ENCODE results near the gene ENKUR. TPM values are rescaled to one million over a fixed set of nuclear protein-coding genes. Genes with fewer than 3 reads are reported as not detected.

ENKUR gene
- total RNA-seq, 1 donor from 2014 or later: 6.5 TPM

DNA sequence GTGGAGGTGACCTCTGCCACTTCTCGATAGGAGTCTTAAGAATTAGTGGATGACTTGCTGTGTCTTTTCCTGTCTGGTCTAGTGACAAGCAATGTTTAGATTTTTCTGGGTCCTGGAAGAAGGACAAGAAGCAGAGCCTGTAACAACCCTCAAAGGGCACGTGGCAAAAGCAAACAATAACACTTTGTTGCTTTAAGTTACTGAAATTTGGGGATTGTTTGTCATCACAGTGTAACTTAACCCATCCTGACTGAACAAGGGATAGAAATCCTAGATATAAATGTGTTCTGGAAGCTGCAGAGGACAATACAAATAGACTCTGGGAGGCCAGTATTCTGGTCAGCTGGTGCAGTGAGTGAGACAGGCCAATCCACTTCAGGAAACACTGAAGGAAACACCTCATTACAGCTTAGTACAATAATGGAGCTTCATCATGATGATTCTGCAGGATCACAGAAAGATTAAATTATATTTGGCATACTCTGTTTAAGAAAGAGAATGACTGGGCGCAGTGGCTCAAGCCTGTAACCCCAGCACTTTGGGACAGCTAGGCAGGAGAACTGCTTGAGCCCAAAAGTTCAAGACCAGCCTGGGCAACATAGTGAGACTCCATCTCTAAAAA is 23.3 kb downstream of the ENKUR start:
- intact Hi-C loops (cut with DNase I): no loop called here
- DNase-seq: no peak
- H3K4me1 ChIP-seq: no peaks in the 10 kb centered on the region
- H3K4me3 ChIP-seq: no peak overlapping the region
- no peak for ATAC-seq
- TF ChIP-seq, protein P1, sequence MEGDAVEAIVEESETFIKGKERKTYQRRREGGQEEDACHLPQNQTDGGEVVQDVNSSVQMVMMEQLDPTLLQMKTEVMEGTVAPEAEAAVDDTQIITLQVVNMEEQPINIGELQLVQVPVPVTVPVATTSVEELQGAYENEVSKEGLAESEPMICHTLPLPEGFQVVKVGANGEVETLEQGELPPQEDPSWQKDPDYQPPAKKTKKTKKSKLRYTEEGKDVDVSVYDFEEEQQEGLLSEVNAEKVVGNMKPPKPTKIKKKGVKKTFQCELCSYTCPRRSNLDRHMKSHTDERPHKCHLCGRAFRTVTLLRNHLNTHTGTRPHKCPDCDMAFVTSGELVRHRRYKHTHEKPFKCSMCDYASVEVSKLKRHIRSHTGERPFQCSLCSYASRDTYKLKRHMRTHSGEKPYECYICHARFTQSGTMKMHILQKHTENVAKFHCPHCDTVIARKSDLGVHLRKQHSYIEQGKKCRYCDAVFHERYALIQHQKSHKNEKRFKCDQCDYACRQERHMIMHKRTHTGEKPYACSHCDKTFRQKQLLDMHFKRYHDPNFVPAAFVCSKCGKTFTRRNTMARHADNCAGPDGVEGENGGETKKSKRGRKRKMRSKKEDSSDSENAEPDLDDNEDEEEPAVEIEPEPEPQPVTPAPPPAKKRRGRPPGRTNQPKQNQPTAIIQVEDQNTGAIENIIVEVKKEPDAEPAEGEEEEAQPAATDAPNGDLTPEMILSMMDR (IDR thresholded peaks at IDR 0.05): no peak
- no peak overlapping the region for H3K27ac ChIP-seq
- no peaks in the 10 kb centered on the region for H3K36me3 ChIP-seq
- no peaks in the 10 kb centered on the region for H3K9me3 ChIP-seq
- no peaks in the 10 kb centered on the region for H3K27me3 ChIP-seq (ENCODE audit: low read depth)

DNA sequence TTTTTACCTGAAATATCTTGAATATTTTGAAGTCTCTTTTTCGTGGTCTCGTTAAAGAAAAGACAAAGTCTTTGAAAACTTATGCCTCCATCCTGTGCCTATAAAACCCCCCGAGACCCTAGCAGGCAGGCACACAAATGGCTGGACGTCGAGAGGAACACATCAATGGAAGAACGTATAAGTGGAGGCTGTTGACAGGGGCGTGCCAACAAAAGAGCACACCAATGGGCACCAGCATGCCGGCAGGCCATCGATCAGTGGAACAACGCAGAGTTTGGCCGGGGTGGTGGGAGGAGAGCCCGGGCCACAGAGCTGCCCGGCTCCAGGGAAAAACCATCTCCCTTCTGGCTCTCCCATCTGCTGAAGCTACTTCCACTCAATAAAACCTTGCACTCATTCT is 24.7 kb downstream of the ENKUR start:
- TF ChIP-seq, protein P1 (IDR thresholded peaks at IDR 0.05): no peak
- intact Hi-C loops (cut with DNase I): no loop called here
- DNase-seq: no peak

DNA sequence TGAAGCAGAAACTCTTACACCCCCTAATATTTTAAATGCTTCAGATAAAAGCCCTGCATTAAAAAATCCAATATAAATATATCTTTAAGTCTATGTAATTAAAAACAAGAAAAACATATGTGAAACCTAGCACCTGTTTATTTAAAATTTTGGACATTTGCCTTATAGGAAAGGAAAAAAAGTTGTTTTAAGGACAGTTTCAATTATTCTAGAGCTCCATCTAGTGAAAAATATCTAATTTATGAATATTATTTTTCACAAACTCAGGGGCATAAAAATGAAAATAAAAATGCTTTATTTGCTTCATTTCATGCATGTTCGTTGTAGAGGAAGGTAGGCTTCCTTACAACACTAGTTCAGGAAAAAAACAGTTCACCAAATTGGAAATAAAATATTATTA is 26.1 kb downstream of the ENKUR start:
- no peaks in the 10 kb centered on the region for H3K27me3 ChIP-seq (ENCODE audit: low read depth)
- H3K4me1 ChIP-seq: no peaks in the 10 kb centered on the region
- intact Hi-C loops (cut with DNase I): no loop called here
- no peaks in the 10 kb centered on the region for H3K9me3 ChIP-seq
- no peak overlapping the region for H3K4me3 ChIP-seq
- DNase-seq (no peak), ATAC-seq (no peak)
- no peaks in the 10 kb centered on the region for H3K36me3 ChIP-seq
- H3K27ac ChIP-seq: no peak overlapping the region
- TF ChIP-seq, protein P1 (IDR thresholded peaks at IDR 0.05): no peak

More for the DNA sequence above, 24.7 kb downstream of the ENKUR start:
- Histone ChIP-seq H3K27me3 (ENCODE audit: low read depth) (no peaks in the 10 kb centered on the region), H3K4me3 (no peak overlapping the region), H3K9me3 (no peaks in the 10 kb centered on the region), H3K4me1 (no peaks in the 10 kb centered on the region), H3K27ac (no peak overlapping the region), H3K36me3 (no peaks in the 10 kb centered on the region)
- no peak for ATAC-seq

DNA sequence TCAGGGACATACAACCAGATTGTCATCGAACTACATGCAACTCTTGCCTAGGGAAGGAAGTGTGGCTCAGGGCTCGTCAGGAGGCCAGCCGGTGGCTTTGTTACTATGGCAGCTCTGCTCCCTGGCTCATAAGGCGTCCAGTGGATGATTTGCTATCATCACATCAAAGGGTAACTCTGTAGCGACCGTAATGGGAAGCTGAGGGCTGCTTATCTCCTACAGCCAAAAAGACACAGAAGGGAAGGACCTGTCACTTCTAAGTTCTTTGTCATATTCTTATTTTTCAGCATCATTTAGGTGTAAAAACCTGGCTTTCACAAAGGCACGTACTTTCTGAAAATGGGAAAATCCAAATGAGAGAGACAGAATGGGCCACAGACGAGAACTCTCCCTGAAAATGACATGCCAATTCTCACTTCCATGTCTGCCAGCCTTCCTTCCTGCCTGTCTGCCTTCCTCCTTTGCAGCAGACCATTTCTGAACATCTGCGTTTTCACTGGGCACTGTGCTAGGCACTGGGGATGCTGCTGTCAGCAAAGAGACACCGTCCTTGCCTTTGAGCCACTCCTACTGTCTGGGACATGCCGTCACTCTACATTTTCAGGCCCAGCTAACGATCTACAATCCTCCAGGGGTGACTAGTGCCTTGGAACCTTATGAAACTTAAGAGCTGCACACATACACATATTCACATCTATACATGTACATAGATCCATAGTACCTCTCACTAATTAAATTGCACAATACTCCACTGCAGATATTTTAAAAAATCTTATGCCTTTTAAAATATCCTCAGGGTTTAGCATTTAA is 26.9 kb downstream of the ENKUR start:
- DNase-seq: no peak
- intact Hi-C loops (cut with DNase I): no loop called here
- Histone ChIP-seq H3K27me3 (ENCODE audit: low read depth) (no peaks in the 10 kb centered on the region), H3K9me3 (no peaks in the 10 kb centered on the region), H3K36me3 (no peaks in the 10 kb centered on the region), H3K4me1 (no peaks in the 10 kb centered on the region), H3K4me3 (no peak overlapping the region), H3K27ac (no peak overlapping the region)
- no peak for ATAC-seq
- TF ChIP-seq, protein P1 (IDR thresholded peaks at IDR 0.05): no peak

DNA sequence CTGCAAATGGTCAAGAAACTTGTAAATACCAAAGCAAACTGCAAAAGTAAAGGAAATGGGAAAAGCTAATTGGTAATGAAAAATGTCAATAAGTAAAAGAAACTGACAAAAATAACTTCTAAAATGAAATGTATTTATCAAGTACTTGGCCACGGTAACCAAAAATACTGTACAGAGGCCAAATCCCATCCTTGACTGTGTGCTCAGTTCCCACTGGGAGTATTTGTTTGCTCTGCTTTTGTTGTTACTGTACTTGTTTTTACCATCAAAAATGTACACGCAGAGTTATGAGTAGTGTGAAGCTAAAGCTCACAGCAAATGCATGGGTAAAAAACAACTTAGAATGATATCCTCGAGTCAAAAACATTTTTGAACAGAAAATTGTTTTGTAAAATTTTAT is 31.1 kb downstream of the ENKUR start:
- no peak overlapping the region for H3K4me3 ChIP-seq
- no peak overlapping the region for H3K27ac ChIP-seq
- no peaks in the 10 kb centered on the region for H3K36me3 ChIP-seq
- no peak for ATAC-seq
- H3K9me3 ChIP-seq: no peaks in the 10 kb centered on the region
- no peak for DNase-seq
- TF ChIP-seq, protein P1 (IDR thresholded peaks at IDR 0.05): no peak
- intact Hi-C loops (cut with DNase I): no loop called here
- H3K27me3 ChIP-seq (ENCODE audit: low read depth): no peaks in the 10 kb centered on the region
- H3K4me1 ChIP-seq: no peaks in the 10 kb centered on the region
